ENCODE data around the gene GDAP2.

DNA sequence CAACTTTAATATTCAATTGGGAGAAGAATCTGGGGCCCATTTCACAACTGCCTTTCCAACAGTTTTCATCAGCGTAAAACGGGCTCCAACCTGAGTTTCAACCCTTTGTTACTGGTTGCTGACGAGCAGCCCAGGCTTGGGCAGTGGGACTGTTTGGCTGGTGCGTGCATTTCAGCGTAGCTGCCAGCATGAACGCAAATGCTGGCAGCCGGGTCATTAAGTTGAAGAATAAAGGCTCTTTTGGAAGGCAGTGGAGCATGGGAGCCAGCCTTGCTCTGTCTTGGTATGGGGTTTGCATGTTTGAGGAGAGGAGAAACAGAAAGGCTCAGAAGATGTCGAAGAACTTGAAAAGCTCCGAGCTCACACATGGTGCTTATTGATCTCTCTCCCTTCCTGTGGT lies 40.8 kb upstream of the GDAP2 start:
- TF ChIP-seq, protein P1, sequence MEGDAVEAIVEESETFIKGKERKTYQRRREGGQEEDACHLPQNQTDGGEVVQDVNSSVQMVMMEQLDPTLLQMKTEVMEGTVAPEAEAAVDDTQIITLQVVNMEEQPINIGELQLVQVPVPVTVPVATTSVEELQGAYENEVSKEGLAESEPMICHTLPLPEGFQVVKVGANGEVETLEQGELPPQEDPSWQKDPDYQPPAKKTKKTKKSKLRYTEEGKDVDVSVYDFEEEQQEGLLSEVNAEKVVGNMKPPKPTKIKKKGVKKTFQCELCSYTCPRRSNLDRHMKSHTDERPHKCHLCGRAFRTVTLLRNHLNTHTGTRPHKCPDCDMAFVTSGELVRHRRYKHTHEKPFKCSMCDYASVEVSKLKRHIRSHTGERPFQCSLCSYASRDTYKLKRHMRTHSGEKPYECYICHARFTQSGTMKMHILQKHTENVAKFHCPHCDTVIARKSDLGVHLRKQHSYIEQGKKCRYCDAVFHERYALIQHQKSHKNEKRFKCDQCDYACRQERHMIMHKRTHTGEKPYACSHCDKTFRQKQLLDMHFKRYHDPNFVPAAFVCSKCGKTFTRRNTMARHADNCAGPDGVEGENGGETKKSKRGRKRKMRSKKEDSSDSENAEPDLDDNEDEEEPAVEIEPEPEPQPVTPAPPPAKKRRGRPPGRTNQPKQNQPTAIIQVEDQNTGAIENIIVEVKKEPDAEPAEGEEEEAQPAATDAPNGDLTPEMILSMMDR (IDR thresholded peaks at IDR 0.05; ENCODE audit: poor library complexity), result no peak
- TF ChIP-seq EZH2phosphoT487 (IDR thresholded peaks at IDR 0.05; ENCODE audit: low read depth, severe bottlenecking, unreplicated experiment), result no peak
